Mesenchymal stem cell (in vitro differentiated cells and primary cell): ENCODE results near the gene CST9.

ENCODE experiments used
- DNase-seq: peaks from one replicate; pipeline ENCODE4 v3.0.0-alpha.2; 2013
- H2AFZ ChIP-seq: one replicate; pipeline ENCODE4 v1.6.1; 2013; ENCODE audit warnings: low read depth, mild to moderate bottlenecking, control low read depth, inconsistent platforms, low read length, moderate library complexity
- H2AK5ac ChIP-seq: 2 replicates; pipeline ENCODE4 v1.6.1; 2013; ENCODE audit warnings: low read length, moderate library complexity, mild to moderate bottlenecking, inconsistent platforms; ENCODE audit not compliant: severe bottlenecking
- H2BK120ac ChIP-seq: one replicate; pipeline ENCODE4 v1.6.1; 2013; ENCODE audit warnings: low read depth, mild to moderate bottlenecking, inconsistent platforms, low read length, moderate library complexity
- H2BK12ac ChIP-seq, 2 experiments: one replicate each; pipeline ENCODE4 v1.6.1; 2013; ENCODE audit warnings: inconsistent platforms in 2 of 2, low read length in 2 of 2, mild to moderate bottlenecking in 2 of 2, moderate library complexity in 2 of 2, control low read depth in 1 of 2
- H2BK15ac ChIP-seq: one replicate; pipeline ENCODE4 v1.6.1; 2013; ENCODE audit warnings: mild to moderate bottlenecking, low read depth, inconsistent platforms; ENCODE audit not compliant: poor library complexity, severe bottlenecking
- H2BK5ac ChIP-seq: 2 replicates; pipeline ENCODE4 v1.6.1; 2013; ENCODE audit warnings: low read depth, mild to moderate bottlenecking, low read length, control low read depth, inconsistent platforms; ENCODE audit not compliant: poor library complexity, severe bottlenecking
- H3K14ac ChIP-seq, 2 experiments: one replicate each; pipeline ENCODE4 v1.6.1; 2013; ENCODE audit warnings: inconsistent platforms in 2 of 2, low read length in 2 of 2, control low read depth in 1 of 2, mild to moderate bottlenecking in 1 of 2, moderate library complexity in 1 of 2
- H3K18ac ChIP-seq, 2 experiments: one replicate each; pipeline ENCODE4 v1.6.1; 2013; ENCODE audit warnings: inconsistent platforms in 2 of 2, low read length in 2 of 2, control low read depth in 1 of 2, low read depth in 1 of 2, mild to moderate bottlenecking in 1 of 2
- H3K23ac ChIP-seq, 2 experiments: one replicate each; pipeline ENCODE4 v1.6.1; 2013; ENCODE audit warnings: inconsistent platforms in 2 of 2, low read length in 2 of 2, mild to moderate bottlenecking in 2 of 2, moderate library complexity in 2 of 2, control low read depth in 1 of 2
- H3K27ac ChIP-seq: 2 replicates; pipeline ENCODE4 v1.5.1; 2013; ENCODE audit warnings: mild to moderate bottlenecking, moderate library complexity, low read length, control low read depth, inconsistent platforms; ENCODE audit not compliant: poor library complexity, severe bottlenecking
- H3K27me3 ChIP-seq, 2 experiments: 2 replicates each; pipeline versions ENCODE4 v1.6.1 to v1.7.0; 2013; ENCODE audit warnings: low read length in 2 of 2, mild to moderate bottlenecking in 2 of 2, moderate library complexity in 2 of 2, control low read depth in 1 of 2, inconsistent platforms in 1 of 2; ENCODE audit not compliant: control insufficient read depth in 1 of 2, insufficient read depth in 1 of 2
- H3K36me3 ChIP-seq, 2 experiments: 2 replicates each; pipeline versions ENCODE4 v1.6.1 to v1.7.0; 2013; ENCODE audit warnings: low read length in 2 of 2, control low read depth in 1 of 2, inconsistent platforms in 1 of 2, low read depth in 1 of 2, mild to moderate bottlenecking in 1 of 2; ENCODE audit not compliant: insufficient read depth in 2 of 2, control insufficient read depth in 1 of 2
- H3K4ac ChIP-seq, 2 experiments: one replicate each; pipeline ENCODE4 v1.6.1; 2013; ENCODE audit warnings: inconsistent platforms in 2 of 2, low read length in 2 of 2, mild to moderate bottlenecking in 2 of 2, moderate library complexity in 2 of 2, control low read depth in 1 of 2, low read depth in 1 of 2
- H3K4me1 ChIP-seq: 2 replicates; pipeline ENCODE4 v1.6.1; 2013; ENCODE audit warnings: low read depth, low read length, control low read depth; ENCODE audit not compliant: control insufficient read depth, insufficient read depth
- H3K4me2 ChIP-seq: 2 replicates; pipeline ENCODE4 v1.6.1; 2013; ENCODE audit warnings: low read length, mild to moderate bottlenecking, inconsistent platforms; ENCODE audit not compliant: poor library complexity, severe bottlenecking
- H3K4me3 ChIP-seq, 2 experiments: 2 replicates each; pipeline versions ENCODE4 v1.5.1 to v1.7.0; 2013; ENCODE audit warnings: low read length in 2 of 2, mild to moderate bottlenecking in 2 of 2, control low read depth in 1 of 2, low read depth in 1 of 2; ENCODE audit not compliant: insufficient read depth in 1 of 2
- H3K79me1 ChIP-seq: replicated peaks from 2 replicates; pipeline ENCODE4 v1.6.1; 2013; ENCODE audit warnings: mild to moderate bottlenecking, control low read depth, low read length, inconsistent platforms; ENCODE audit not compliant: poor library complexity, severe bottlenecking
- H3K9ac ChIP-seq: 2 replicates; pipeline ENCODE4 v1.7.0; 2013; ENCODE audit warnings: mild to moderate bottlenecking, low read length, moderate library complexity
- H3K9me3 ChIP-seq: 2 replicates; pipeline ENCODE4 v1.7.0; 2013; ENCODE audit warnings: mild to moderate bottlenecking, low read length; ENCODE audit not compliant: control insufficient read depth
- H4K8ac ChIP-seq: one replicate; pipeline ENCODE4 v1.6.1; 2013; ENCODE audit warnings: inconsistent platforms, mild to moderate bottlenecking, low read length, moderate library complexity
- H4K91ac ChIP-seq: one replicate; pipeline ENCODE4 v1.6.1; 2013; ENCODE audit warnings: mild to moderate bottlenecking, low read length, inconsistent platforms
- WGBS: methylation state at CpG from one replicate; pipeline ENCODE4 v1.1.7; 2013; ENCODE audit warnings: mixed read lengths; 5-methylcytosine and 5-hydroxymethylcytosine counted together

Gene CST9

DNA sequence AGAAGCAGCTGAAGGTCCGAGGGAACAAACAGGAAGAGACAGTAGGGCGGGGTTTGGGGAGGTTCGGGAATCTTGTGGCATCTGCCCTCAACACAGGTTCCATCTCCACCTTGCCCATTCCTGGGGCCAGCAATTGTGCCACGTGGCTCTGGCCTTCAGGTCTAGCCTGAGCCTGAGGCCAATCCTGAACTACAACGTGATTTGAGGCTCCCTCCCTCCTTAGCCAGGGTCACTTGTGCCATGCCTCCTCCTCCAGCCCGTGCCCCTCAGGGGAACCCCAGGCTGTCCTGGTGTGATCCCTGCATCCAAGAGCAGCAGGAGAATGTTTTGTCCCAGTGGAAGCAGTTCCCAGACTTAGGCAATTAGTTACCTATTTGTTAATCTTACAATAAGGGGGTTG is 3.0 kb downstream of the CST9 start:
- Histone ChIP-seq H3K4me2 (no peak overlapping the region), H2BK5ac (no peak overlapping the region), H3K9me3 (no peaks in the 10 kb centered on the region), H3K18ac (peak overlapping the region in 1 of 2 experiments; percentile 18), H3K27ac (no peak overlapping the region), H2BK15ac (no peak overlapping the region), H3K4me1 (peaks cover 12% of the 10 kb centered on the region), H3K23ac (no peak overlapping the region), H2AK5ac (no peak overlapping the region), H3K4me3 (no peak overlapping the region), H4K8ac (no peak overlapping the region), H3K36me3 (no peaks in the 10 kb centered on the region), H4K91ac (no peak overlapping the region), H3K9ac (no peak overlapping the region), H2AFZ (no peak overlapping the region), H3K4ac (no peak overlapping the region), H3K27me3 (peaks cover 0 to 49% of the 10 kb centered on the region in 2 experiments), H3K14ac (no peak overlapping the region), H3K79me1 (no peaks in the 10 kb centered on the region), H2BK120ac (no peak overlapping the region), H2BK12ac (no peak overlapping the region)
- no peak for DNase-seq
- WGBS: 85% methylated on average over 5 of the region's 6 CpGs

DNA sequence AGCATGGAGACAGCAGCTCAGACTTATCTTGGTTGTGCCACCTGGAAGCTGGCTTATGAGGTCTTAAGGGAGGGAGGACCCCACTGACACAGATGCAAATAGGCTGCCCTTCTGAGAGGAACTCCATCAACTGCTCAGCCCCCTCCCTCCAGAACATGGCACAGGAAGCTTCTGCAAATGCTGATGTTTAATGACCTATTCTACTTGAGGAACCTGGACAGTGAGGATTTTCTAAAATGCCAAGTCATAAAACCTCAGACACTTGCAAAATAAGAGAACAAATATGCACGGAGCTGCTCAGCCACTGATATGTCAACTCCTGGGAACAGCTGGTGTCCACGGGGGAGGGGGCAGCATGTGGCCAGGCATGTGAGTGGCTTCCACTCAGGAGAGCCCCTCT is 3.5 kb downstream of the CST9 start:
- no peak overlapping the region for H2BK5ac ChIP-seq
- no peaks in the 10 kb centered on the region for H3K79me1 ChIP-seq
- H3K4ac ChIP-seq: no peak overlapping the region
- WGBS: 84% methylated on average over 2 of the region's 2 CpGs
- no peak overlapping the region for H3K4me2 ChIP-seq
- DNase-seq: no peak
- no peak overlapping the region for H3K27ac ChIP-seq
- no peaks in the 10 kb centered on the region for H3K9me3 ChIP-seq
- no peaks in the 10 kb centered on the region for H3K36me3 ChIP-seq
- H3K9ac ChIP-seq: no peak overlapping the region
- H4K91ac ChIP-seq: no peak overlapping the region
- H3K14ac ChIP-seq: peak overlapping the region in 1 of 2 experiments; percentile 35
- H3K4me3 ChIP-seq: no peak overlapping the region
- H3K23ac ChIP-seq: no peak overlapping the region
- H3K27me3 ChIP-seq: peaks cover 0 to 49% of the 10 kb centered on the region in 2 experiments
- H3K18ac ChIP-seq: no peak overlapping the region
- peaks cover 8% of the 10 kb centered on the region for H3K4me1 ChIP-seq
- no peak overlapping the region for H2BK12ac ChIP-seq
- no peak overlapping the region for H2AFZ ChIP-seq
- no peak overlapping the region for H2BK15ac ChIP-seq
- H4K8ac ChIP-seq: no peak overlapping the region
- no peak overlapping the region for H2BK120ac ChIP-seq
- no peak overlapping the region for H2AK5ac ChIP-seq

DNA sequence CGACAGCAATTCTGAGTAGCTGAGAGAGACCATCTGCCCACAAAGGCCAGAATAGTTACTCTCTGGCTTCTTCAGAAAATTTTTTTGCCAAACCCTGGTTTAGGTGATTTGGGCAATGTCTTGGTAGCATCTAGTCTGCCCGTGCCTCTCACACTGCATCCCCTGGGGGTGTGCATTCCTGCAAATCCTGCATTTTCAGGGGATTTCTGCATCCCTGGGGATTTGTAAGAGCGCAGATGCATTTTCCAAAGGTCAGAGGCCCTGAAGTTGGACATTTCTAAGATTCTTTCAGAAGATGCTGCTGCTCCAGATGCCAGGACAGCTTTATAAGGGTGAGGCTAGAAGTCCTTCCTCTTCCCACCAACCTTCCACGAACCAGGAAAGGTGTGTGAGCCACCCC is 4.0 kb downstream of the CST9 start:
- peaks cover 0 to 49% of the 10 kb centered on the region in 2 experiments for H3K27me3 ChIP-seq
- H2BK120ac ChIP-seq: no peak overlapping the region
- H3K9me3 ChIP-seq: no peaks in the 10 kb centered on the region
- no peak overlapping the region for H3K4me2 ChIP-seq
- H3K36me3 ChIP-seq: no peaks in the 10 kb centered on the region
- no peaks in the 10 kb centered on the region for H3K79me1 ChIP-seq
- WGBS: 35% methylated on average over 4 of the region's 4 CpGs
- H4K91ac ChIP-seq: no peak overlapping the region
- H3K4me1 ChIP-seq: peaks cover 8% of the 10 kb centered on the region
- H2AFZ ChIP-seq: no peak overlapping the region
- no peak overlapping the region for H3K27ac ChIP-seq
- H3K4ac ChIP-seq: no peak overlapping the region
- H2BK12ac ChIP-seq: no peak overlapping the region
- peak; percentile 19 for DNase-seq
- no peak overlapping the region for H2BK15ac ChIP-seq
- H4K8ac ChIP-seq: no peak overlapping the region
- H3K14ac ChIP-seq: no peak overlapping the region
- H3K23ac ChIP-seq: no peak overlapping the region
- H3K9ac ChIP-seq: no peak overlapping the region
- H3K4me3 ChIP-seq: no peak overlapping the region
- no peak overlapping the region for H3K18ac ChIP-seq
- H2BK5ac ChIP-seq: no peak overlapping the region
- no peak overlapping the region for H2AK5ac ChIP-seq

- H2BK120ac ChIP-seq: no peak overlapping the region
- no peak overlapping the region for H3K18ac ChIP-seq
- no peak overlapping the region for H2BK5ac ChIP-seq
- H3K4me2 ChIP-seq: no peak overlapping the region
- no peak overlapping the region for H2BK15ac ChIP-seq
- H4K8ac ChIP-seq: no peak overlapping the region
- no peaks in the 10 kb centered on the region for H3K9me3 ChIP-seq
- no peak for DNase-seq
- H2BK12ac ChIP-seq: no peak overlapping the region
- H3K4ac ChIP-seq: no peak overlapping the region
- H3K4me1 ChIP-seq: peaks cover 5% of the 10 kb centered on the region
- H3K27ac ChIP-seq: no peak overlapping the region
- no peak overlapping the region for H3K4me3 ChIP-seq
- H4K91ac ChIP-seq: no peak overlapping the region
- H3K36me3 ChIP-seq: no peaks in the 10 kb centered on the region
- peaks cover 3 to 26% of the 10 kb centered on the region in 2 experiments for H3K27me3 ChIP-seq
- no peak overlapping the region for H3K14ac ChIP-seq
- no peak overlapping the region for H2AK5ac ChIP-seq
- no peaks in the 10 kb centered on the region for H3K79me1 ChIP-seq
- H3K23ac ChIP-seq: no peak overlapping the region
- no peak overlapping the region for H3K9ac ChIP-seq
- H2AFZ ChIP-seq: no peak overlapping the region
These were observed 7.2 kb downstream of the CST9 start for GRCh38 chr20:23598481-23598880.
